Mesendoderm (in vitro differentiated cells): Measurements from ENCODE around the gene RPL9.

ENCODE experiments used
- DNase-seq: peaks from one replicate; pipeline ENCODE4 v3.0.0; 2013
- H2AK5ac ChIP-seq: 2 replicates; pipeline ENCODE4 v1.6.1; 2013; ENCODE audit warnings: low read length, inconsistent platforms
- H2BK120ac ChIP-seq: 2 replicates; pipeline ENCODE4 v1.6.1; 2013; ENCODE audit warnings: low read depth, mild to moderate bottlenecking, low read length, moderate library complexity, mixed read lengths
- H2BK15ac ChIP-seq: replicated peaks from 2 replicates; pipeline ENCODE4 v1.6.1; 2013; ENCODE audit warnings: low read depth, mild to moderate bottlenecking, moderate library complexity
- H2BK5ac ChIP-seq: 2 replicates; pipeline ENCODE4 v1.6.1; 2013; ENCODE audit warnings: low read length, inconsistent platforms
- H3K18ac ChIP-seq: 2 replicates; pipeline ENCODE4 v1.6.1; 2013; ENCODE audit warnings: mild to moderate bottlenecking, low read length, mixed read lengths
- H3K23ac ChIP-seq: one replicate; pipeline ENCODE4 v1.6.1; 2013; ENCODE audit warnings: low read length
- H3K27ac ChIP-seq: 2 replicates; pipeline ENCODE4 v1.5.1; 2013; ENCODE audit warnings: low read depth, mild to moderate bottlenecking, inconsistent platforms, low read length, moderate library complexity
- H3K27me3 ChIP-seq: 2 replicates; pipeline ENCODE4 v1.6.1; 2013; ENCODE audit warnings: low read length, control low read depth, mild to moderate bottlenecking, inconsistent platforms; ENCODE audit not compliant: insufficient read depth, poor library complexity
- H3K36me3 ChIP-seq: 2 replicates; pipeline ENCODE4 v1.6.1; 2013; ENCODE audit warnings: low read length, inconsistent platforms; ENCODE audit not compliant: control insufficient read depth, insufficient read depth
- H3K4ac ChIP-seq: one replicate; pipeline ENCODE4 v1.6.1; 2013; ENCODE audit warnings: low read depth, mild to moderate bottlenecking, low read length, moderate library complexity
- H3K4me1 ChIP-seq: 2 replicates; pipeline ENCODE4 v1.6.1; 2013; ENCODE audit warnings: low read depth, low read length, inconsistent platforms; ENCODE audit not compliant: control insufficient read depth
- H3K4me2 ChIP-seq: 2 replicates; pipeline ENCODE4 v1.6.1; 2013; ENCODE audit warnings: low read length
- H3K4me3 ChIP-seq: 2 replicates; pipeline ENCODE4 v1.5.1; 2013; ENCODE audit warnings: mild to moderate bottlenecking, low read length
- H3K56ac ChIP-seq: one replicate; pipeline ENCODE4 v1.6.1; 2013; ENCODE audit warnings: low read length
- H3K79me1 ChIP-seq: 2 replicates; pipeline ENCODE4 v1.6.1; 2013; ENCODE audit warnings: low read length, inconsistent platforms
- H3K79me2 ChIP-seq: 2 replicates; pipeline ENCODE4 v1.6.1; 2013; ENCODE audit warnings: mild to moderate bottlenecking, low read length; ENCODE audit not compliant: control insufficient read depth, insufficient read depth
- H3K9ac ChIP-seq: 2 replicates; pipeline ENCODE4 v1.6.1; 2013; ENCODE audit warnings: low read length, inconsistent platforms
- H4K5ac ChIP-seq: one replicate; pipeline ENCODE4 v1.6.1; 2013; ENCODE audit warnings: low read length
- H4K8ac ChIP-seq: one replicate; pipeline ENCODE4 v1.6.1; 2013; ENCODE audit warnings: low read depth, mild to moderate bottlenecking, control low read depth, low read length, moderate library complexity
- WGBS: extraction: QIAGEN DNeasy Blood & Tissue Kit; methylation state at CpG from one replicate; pipeline ENCODE4 v1.1.7; 2013; ENCODE audit warnings: low lambda C conversion rate, missing lambda C conversion rate; ENCODE audit not compliant: insufficient coverage; ENCODE audit errors: extremely low coverage; 5-methylcytosine and 5-hydroxymethylcytosine counted together

The RPL9 gene

GRCh38 chr4:39452153-39452859 is 6.4 kb downstream of the RPL9 start:
- no peak overlapping the region for H3K4me2 ChIP-seq
- H2BK120ac ChIP-seq, result no peak overlapping the region
- H3K4me1 ChIP-seq, result peaks cover 6% of the 10 kb centered on the region
- no peak overlapping the region for H3K9ac ChIP-seq
- H3K36me3 ChIP-seq, result peaks cover 21% of the 10 kb centered on the region
- H3K4me3 ChIP-seq, result no peak overlapping the region
- H2BK15ac ChIP-seq, result no peak overlapping the region
- H3K4ac ChIP-seq, result no peak overlapping the region
- no peaks in the 10 kb centered on the region for H3K27me3 ChIP-seq
- H3K27ac ChIP-seq, result no peak overlapping the region
- no CpG with 5 or more reads among the region's 6 CpGs for WGBS
- H3K18ac ChIP-seq, result no peak overlapping the region
- H3K79me2 ChIP-seq, result peaks cover 18% of the 10 kb centered on the region
- no peak overlapping the region for H3K23ac ChIP-seq
- H3K56ac ChIP-seq, result no peak overlapping the region
- H3K79me1 ChIP-seq, result peaks cover 11% of the 10 kb centered on the region
- no peak overlapping the region for H4K5ac ChIP-seq
- no peak for DNase-seq
- no peak overlapping the region for H2AK5ac ChIP-seq
- H2BK5ac ChIP-seq, result no peak overlapping the region
- H4K8ac ChIP-seq, result no peak overlapping the region

GRCh38 chr4:39451423-39452023 is 7.2 kb downstream of the RPL9 start:
- peaks cover 7% of the 10 kb centered on the region for H3K79me1 ChIP-seq
- no peak for DNase-seq
- H3K79me2 ChIP-seq, result peaks cover 10% of the 10 kb centered on the region
- H3K4me2 ChIP-seq, result no peak overlapping the region
- no peak overlapping the region for H3K23ac ChIP-seq
- no peak overlapping the region for H2AK5ac ChIP-seq
- no peak overlapping the region for H3K56ac ChIP-seq
- H3K4me3 ChIP-seq, result no peak overlapping the region
- no peak overlapping the region for H3K4ac ChIP-seq
- no CpG with 5 or more reads among the region's 6 CpGs for WGBS
- H3K4me1 ChIP-seq, result peaks cover under 1% of the 10 kb centered on the region
- H3K18ac ChIP-seq, result no peak overlapping the region
- no peak overlapping the region for H3K27ac ChIP-seq
- no peak overlapping the region for H4K8ac ChIP-seq
- H2BK15ac ChIP-seq, result no peak overlapping the region
- H2BK120ac ChIP-seq, result no peak overlapping the region
- H2BK5ac ChIP-seq, result no peak overlapping the region
- no peak overlapping the region for H3K9ac ChIP-seq
- peaks cover 14% of the 10 kb centered on the region for H3K36me3 ChIP-seq
- no peaks in the 10 kb centered on the region for H3K27me3 ChIP-seq
- no peak overlapping the region for H4K5ac ChIP-seq

GRCh38 chr4:39450618-39451017 is 8.1 kb downstream of the RPL9 start:
- no CpG with 5 or more reads among the region's 2 CpGs for WGBS
- peaks cover 4% of the 10 kb centered on the region for H3K79me2 ChIP-seq
- no peak overlapping the region for H3K9ac ChIP-seq
- H3K27ac ChIP-seq, result no peak overlapping the region
- H4K5ac ChIP-seq, result no peak overlapping the region
- H4K8ac ChIP-seq, result no peak overlapping the region
- H2BK15ac ChIP-seq, result no peak overlapping the region
- H3K36me3 ChIP-seq, result peaks cover 13% of the 10 kb centered on the region
- no peaks in the 10 kb centered on the region for H3K27me3 ChIP-seq
- H3K4me2 ChIP-seq, result no peak overlapping the region
- no peak overlapping the region for H3K4me3 ChIP-seq
- H3K79me1 ChIP-seq, result peaks cover 6% of the 10 kb centered on the region
- no peak overlapping the region for H2AK5ac ChIP-seq
- H3K23ac ChIP-seq, result no peak overlapping the region
- H3K18ac ChIP-seq, result no peak overlapping the region
- no peak overlapping the region for H3K4ac ChIP-seq
- no peak overlapping the region for H2BK5ac ChIP-seq
- H3K56ac ChIP-seq, result no peak overlapping the region
- no peaks in the 10 kb centered on the region for H3K4me1 ChIP-seq
- no peak overlapping the region for H2BK120ac ChIP-seq
- DNase-seq, result no peak

- H2BK15ac ChIP-seq, result no peak overlapping the region
- H3K79me2 ChIP-seq, result no peaks in the 10 kb centered on the region
- peaks cover under 1% of the 10 kb centered on the region for H3K79me1 ChIP-seq
- H4K5ac ChIP-seq, result no peak overlapping the region
- H2AK5ac ChIP-seq, result no peak overlapping the region
- H3K27ac ChIP-seq, result no peak overlapping the region
- H3K4me2 ChIP-seq, result peak overlapping the region; percentile 59
- H3K23ac ChIP-seq, result no peak overlapping the region
- H3K4me1 ChIP-seq, result no peaks in the 10 kb centered on the region
- peak; percentile 92 for DNase-seq
- no peaks in the 10 kb centered on the region for H3K27me3 ChIP-seq
- H3K4ac ChIP-seq, result no peak overlapping the region
- peak overlapping the region; percentile 61 for H3K9ac ChIP-seq
- no peak overlapping the region for H2BK120ac ChIP-seq
- H3K4me3 ChIP-seq, result peak overlapping the region; percentile 6
- H3K56ac ChIP-seq, result peak overlapping the region; percentile 82
- no peak overlapping the region for H3K18ac ChIP-seq
- H2BK5ac ChIP-seq, result no peak overlapping the region
- peaks cover 2% of the 10 kb centered on the region for H3K36me3 ChIP-seq
- no CpG with 5 or more reads among the region's 61 CpGs for WGBS
- no peak overlapping the region for H4K8ac ChIP-seq
Observed at GRCh38 chr4:39446842-39447573, 11.7 kb downstream of the RPL9 start.

- Histone ChIP-seq H3K27ac (no peak overlapping the region), H2BK15ac (no peak overlapping the region), H3K23ac (no peak overlapping the region), H3K27me3 (no peaks in the 10 kb centered on the region), H3K4me2 (no peak overlapping the region), H4K8ac (no peak overlapping the region), H2BK5ac (no peak overlapping the region), H3K4me3 (no peak overlapping the region), H3K4me1 (no peaks in the 10 kb centered on the region), H3K4ac (no peak overlapping the region), H3K56ac (peak overlapping the region; percentile 82), H3K79me2 (no peaks in the 10 kb centered on the region), H3K18ac (no peak overlapping the region), H3K36me3 (no peaks in the 10 kb centered on the region), H2BK120ac (no peak overlapping the region), H4K5ac (no peak overlapping the region), H2AK5ac (no peak overlapping the region), H3K79me1 (no peaks in the 10 kb centered on the region), H3K9ac (peak overlapping the region; percentile 61)
- no CpG with 5 or more reads among the region's 20 CpGs for WGBS
- no peak for DNase-seq
Observed at GRCh38 chr4:39446483-39446841, 12.3 kb downstream of the RPL9 start.
